GM10248 (cell line): ENCODE data around the gene PCDHA1.

Experiments
- CTCF ChIA-PET: fragments of 300-600 bp; sonication (Branson Sonifier 250); formaldehyde crosslinking; extraction: SDS; loops from one replicate; lab custom pipeline; 2021; ENCODE audit warnings: antibody characterized with exemption; lab: Yijun Ruan, JAX
- POLR2A ChIA-PET: fragments of 350-650 bp; sonication (Branson Sonifier 250); formaldehyde crosslinking; extraction: SDS; loops from one replicate; lab custom pipeline; 2020; ENCODE audit warnings: antibody characterized with exemption; lab: Yijun Ruan, JAX
- DNase-seq: peaks from one replicate; pipeline ENCODE4 v3.0.0; 2012; ENCODE audit errors: extremely low spot score
- CTCF ChIP-seq: IDR thresholded peaks from 2 replicates; pipeline ENCODE4 v1.5.1; 2012; ENCODE audit warnings: mild to moderate bottlenecking, low read depth; ENCODE audit errors: extremely low read depth, missing control alignments, control extremely low read depth

PCDHA1 gene

GRCh38 chr5:141051521-141051866 is 265.6 kb downstream of the PCDHA1 start:
- ChIA-PET CTCF (interaction anchor here (1.5 kb wide), 1 partner anchor 16 kb away, joined by 4 read pairs; no protein-coding TSS in a partner anchor), POLR2A (no interaction called here)
- DNase-seq, result no peak
- TF ChIP-seq CTCF, result no peak
